ENCODE data around the gene CCDC18.
"Not testable (repeated sequence)": the region's sequence is repeated elsewhere in the genome, so short reads cannot be mapped to it uniquely, and the experiment has no call there.

DNA sequence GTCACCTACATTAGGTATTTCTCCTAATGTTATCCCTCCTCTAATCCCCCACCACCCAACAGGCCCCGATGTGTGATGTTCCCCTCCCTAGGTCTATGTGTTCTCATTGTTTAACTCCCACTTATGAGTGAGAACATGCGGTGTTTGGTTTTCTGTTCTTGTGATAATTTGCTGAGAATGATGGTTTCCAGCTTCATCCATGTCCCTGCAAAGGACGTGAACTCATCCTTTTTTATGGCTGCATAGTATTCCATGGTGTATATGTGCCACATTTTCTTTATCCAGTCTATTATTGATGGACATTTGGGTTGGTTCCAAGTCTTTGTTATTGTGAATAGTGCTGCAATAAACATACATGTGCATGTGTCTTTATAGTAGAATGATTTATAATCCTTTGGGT lies 80.2 kb downstream of the CCDC18 start:
- TF ChIP-seq POLR2AphosphoS5 (IDR thresholded peaks at IDR 0.05) = not testable (repeated sequence)
- TF ChIP-seq, protein P1, sequence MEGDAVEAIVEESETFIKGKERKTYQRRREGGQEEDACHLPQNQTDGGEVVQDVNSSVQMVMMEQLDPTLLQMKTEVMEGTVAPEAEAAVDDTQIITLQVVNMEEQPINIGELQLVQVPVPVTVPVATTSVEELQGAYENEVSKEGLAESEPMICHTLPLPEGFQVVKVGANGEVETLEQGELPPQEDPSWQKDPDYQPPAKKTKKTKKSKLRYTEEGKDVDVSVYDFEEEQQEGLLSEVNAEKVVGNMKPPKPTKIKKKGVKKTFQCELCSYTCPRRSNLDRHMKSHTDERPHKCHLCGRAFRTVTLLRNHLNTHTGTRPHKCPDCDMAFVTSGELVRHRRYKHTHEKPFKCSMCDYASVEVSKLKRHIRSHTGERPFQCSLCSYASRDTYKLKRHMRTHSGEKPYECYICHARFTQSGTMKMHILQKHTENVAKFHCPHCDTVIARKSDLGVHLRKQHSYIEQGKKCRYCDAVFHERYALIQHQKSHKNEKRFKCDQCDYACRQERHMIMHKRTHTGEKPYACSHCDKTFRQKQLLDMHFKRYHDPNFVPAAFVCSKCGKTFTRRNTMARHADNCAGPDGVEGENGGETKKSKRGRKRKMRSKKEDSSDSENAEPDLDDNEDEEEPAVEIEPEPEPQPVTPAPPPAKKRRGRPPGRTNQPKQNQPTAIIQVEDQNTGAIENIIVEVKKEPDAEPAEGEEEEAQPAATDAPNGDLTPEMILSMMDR (IDR thresholded peaks at IDR 0.05) = not testable (repeated sequence)

Data from esophagus muscularis mucosa (tissue), 3 donors.